Heart right ventricle (tissue), 16 donors: ENCODE measurements around the gene PSPN. TPM values are rescaled to one million over a fixed set of nuclear protein-coding genes. Genes with fewer than 3 reads are reported as not detected.

ENCODE experiments used
- ATAC-seq, 8 donors: fragments of 200-7000 bp; cut with Tn5 transposase; one replicate each; pipeline ENCODE4 v1.9.1; 2020; ENCODE audit warnings: mild to moderate bottlenecking in 8 of 8, moderate library complexity in 8 of 8, moderate number of reproducible peaks in 1 of 8
- DNase-seq, 2 donors: peaks; one replicate each; pipeline ENCODE4 v3.0.0-alpha.2; 2020
- H3K27ac ChIP-seq, 10 donors: fragments of 200-600 bp; sonication (generic) in 2 of 10; one replicate each; pipeline versions ENCODE4 v1.5.0 to v1.8.0; 2020 to 2022; ENCODE audit warnings: mild to moderate bottlenecking in 3 of 10
- H3K27me3 ChIP-seq, 7 donors: fragments of 200-600 bp; one replicate each; pipeline ENCODE4 v1.8.0; 2021 to 2022; ENCODE audit warnings: mild to moderate bottlenecking in 2 of 7
- H3K36me3 ChIP-seq, 9 donors: fragments of 200-600 bp; sonication (generic) in 1 of 9; one replicate each; pipeline versions ENCODE4 v1.5.0 to v1.8.0; 2020 to 2022; ENCODE audit warnings: mild to moderate bottlenecking in 2 of 9
- H3K4me1 ChIP-seq, 9 donors: fragments of 200-600 bp; sonication (generic) in 1 of 9; one replicate each; pipeline versions ENCODE4 v1.5.0 to v1.8.0; 2020 to 2022; ENCODE audit warnings: mild to moderate bottlenecking in 4 of 9
- H3K4me3 ChIP-seq, 10 donors: fragments of 200-600 bp; sonication (generic) in 2 of 10; one replicate each; pipeline versions ENCODE4 v1.5.0 to v1.8.0; 2020 to 2022; ENCODE audit warnings: mild to moderate bottlenecking in 7 of 10, moderate library complexity in 2 of 10
- H3K9me3 ChIP-seq, 11 donors: fragments of 200-600 bp in 10 of 11; sonication (generic) in 2 of 11; one replicate each; pipeline versions ENCODE4 v1.5.0 to v1.8.0; 2013 to 2022; ENCODE audit warnings: mild to moderate bottlenecking in 2 of 11, control low read depth in 1 of 11, moderate library complexity in 1 of 11
- CTCF ChIP-seq, 9 donors: fragments of 200-600 bp; sonication (generic) in 2 of 9; IDR thresholded peaks; one replicate each; pipeline versions ENCODE4 v1.5.0 to v1.8.0; 2021 to 2022; ENCODE audit warnings: antibody characterized with exemption in 9 of 9, mild to moderate bottlenecking in 5 of 9, moderate library complexity in 1 of 9
- WGBS, 2 donors: extraction: QIAGEN DNeasy Blood & Tissue Kit; methylation state at CpG; one replicate each; pipeline ENCODE4 v1.1.7; 2013; ENCODE audit warnings: inconsistent platforms in 1 of 2; 5-methylcytosine and 5-hydroxymethylcytosine counted together
- intact Hi-C, 10 donors: fragments of 100-400 bp; cut with DNase I; formaldehyde crosslinking; loops; one replicate each; pipeline versions ENCODE4 v1.11.1 to v1.14.2; 2022
- polyA plus RNA-seq, 2 donors: library from polyadenylated mRNA; stranded (reverse); fragments of 200-250 nt; gene quantifications; one replicate each; pipeline ENCODE4 v1.2.3, GENCODE V29; 2013
- total RNA-seq, 10 donors: library from RNA; stranded (reverse); fragmentation: NEBNext Ultra II Directional in 3 of 10; extraction: Animal tissue kit (Norgen Biotek cat#: 25700) in 3 of 10; gene quantifications; one replicate each; pipeline versions ENCODE4 v1.2.1 to v1.2.4, GENCODE V29; 2021 to 2023
- donor health status: Arrhythmogenic right ventricular cardiomyopathy.
- donor health status: ischemic (EF 13 %, LVEDD 7.1; RV severe dilation, severe dysfunction).
- donor health status: healthy with polysubstance abuse.
- donor health status: DM: no; HTN: yes; CAD: no.
- donor health status: DM: no; HTN: no; CAD: no.
- donor health status: ischemic (EF 25% LVEDD 6.9; RV normal size, moderate dysfunction).
- donor health status: ischemic (EF 25% LVEDD 5.7; RV mildly dilated, moderate dysfunction).
- donor health status: healthy.
- donor health status: DM: yes; HTN: yes; CAD: no.
- donor health status: Ischemic cardiomyopathy.
- donor health status: ischemic (EF 35%, LVEDD 5.7; RV mildly dilated, moderate dysfunction).
- donor health status: nonischemic (EF 11% LVEDD 7.7; RV severe dilation, severe dysfunction).
- donor health status: DM: yes; HTN: yes; CAD: no.
- donor health status: PGD.
- donor health status: ischemic (EF 29% LVEDD 5.4; RV normal size, mild dysfunction).
- donor health status: nonischemic (EF 23%, LVEDD 6.1; RV moderate dilation, normal function).

Gene PSPN
- total and polyA plus RNA-seq, 12 donors, result 0.36 to 1.4 (median 0.70) TPM

GRCh38 chr19:6392221-6393073 lies 16.7 kb upstream of the PSPN start:
- Histone ChIP-seq H3K9me3 (no peaks in the 10 kb centered on the region), H3K36me3 (peaks cover 0 to 45% (median 20%) of the 10 kb centered on the region in 9 donors), H3K27me3 (no peaks in the 10 kb centered on the region), H3K4me3 (peak overlapping the region; percentile 51 to 97 (median 79)), H3K27ac (peak overlapping the region; percentile 82 to 98 (median 96)), H3K4me1 (peaks cover 0 to 19% (median 12%) of the 10 kb centered on the region in 9 donors)
- no peak for DNase-seq
- WGBS, 2 donors, result 8 to 10% methylated on average over 30 of the region's 30 CpGs
- TF ChIP-seq CTCF (IDR thresholded peaks at IDR 0.05), result no peak
- intact Hi-C loops, result loop anchor here in 3 of 10 donors (1.0 to 2.0 kb wide), 3 partner anchors 20 to 33 kb away; partner anchors contain the start of genes ALKBH7 (in 1 of the 3) and KHSRP (in 1 of the 3)
- ATAC-seq, result no peak

DNA sequence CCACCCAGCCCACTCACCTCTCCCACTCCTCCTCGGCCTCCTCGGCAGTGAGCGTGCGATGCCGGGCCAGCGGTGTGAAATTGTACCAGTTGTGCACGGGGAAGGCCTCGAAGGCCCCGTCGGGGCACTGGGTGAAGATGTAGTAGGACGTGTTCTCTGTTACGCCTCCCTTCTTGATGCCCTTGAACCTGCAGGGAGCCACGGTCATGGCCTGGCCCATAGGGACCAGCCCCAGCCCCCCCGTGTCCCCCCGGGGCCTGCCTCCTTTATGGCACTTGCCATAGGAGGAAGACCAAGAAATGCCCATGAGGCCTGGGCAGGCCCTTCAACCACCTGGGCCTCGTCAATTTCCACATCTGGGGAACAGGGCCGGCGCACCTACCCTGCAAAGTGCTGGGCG lies 11.6 kb upstream of the PSPN start:
- H3K27me3 ChIP-seq, result no peaks in the 10 kb centered on the region
- WGBS, 2 donors, result 95 to 97% methylated on average over 19 of the region's 19 CpGs

DNA sequence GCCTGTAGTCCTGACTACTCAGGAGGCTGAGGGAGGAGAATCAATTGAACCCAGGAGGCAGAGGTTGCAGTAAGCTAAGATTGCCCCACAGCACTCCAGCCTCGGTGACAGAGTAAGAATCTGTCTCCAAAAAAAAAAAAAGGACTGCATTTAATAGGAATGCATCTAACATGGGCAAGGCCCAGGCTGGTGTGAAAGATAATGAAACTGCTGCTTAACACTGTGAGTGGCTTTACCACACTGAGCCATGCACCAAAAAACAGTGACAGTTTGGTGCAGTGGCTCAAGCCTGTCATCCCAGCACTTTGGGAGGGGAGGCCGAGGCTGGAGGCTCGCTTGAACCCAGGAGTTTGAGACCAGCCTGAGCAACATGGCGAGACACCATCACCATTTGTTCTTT lies 8.6 kb upstream of the PSPN start:
- H3K4me3 ChIP-seq, result no peak overlapping the region
- peaks cover 5 to 100% (median 89%) of the 10 kb centered on the region in 9 donors for H3K36me3 ChIP-seq
- WGBS, 2 donors, result 91 to 92% methylated on average over 4 of the region's 4 CpGs
- no peak for TF ChIP-seq CTCF (IDR thresholded peaks at IDR 0.05)
- no peaks in the 10 kb centered on the region for H3K4me1 ChIP-seq
- no peaks in the 10 kb centered on the region for H3K27me3 ChIP-seq
- ATAC-seq, result no peak
- no peak for DNase-seq
- peaks cover 0 to 10% (median 0%) of the 10 kb centered on the region in 11 donors for H3K9me3 ChIP-seq
- intact Hi-C loops, result no loop called here
- H3K27ac ChIP-seq, result no peak overlapping the region

More for the DNA sequence above, 11.6 kb upstream of the PSPN start:
- peaks cover 0 to 96% (median 62%) of the 10 kb centered on the region in 9 donors for H3K36me3 ChIP-seq
- no peak for TF ChIP-seq CTCF (IDR thresholded peaks at IDR 0.05)
- H3K4me1 ChIP-seq, result peaks cover 0 to 10% (median 9%) of the 10 kb centered on the region in 9 donors
- ATAC-seq (peak in 1 of 8 donors; percentile 31), DNase-seq (no peak)
- H3K9me3 ChIP-seq, result no peaks in the 10 kb centered on the region
- no peak overlapping the region for H3K4me3 ChIP-seq
- no peak overlapping the region for H3K27ac ChIP-seq
- intact Hi-C loops, result no loop called here

GRCh38 chr19:6383188-6383587 lies 7.5 kb upstream of the PSPN start:
- Histone ChIP-seq H3K9me3 (peaks cover 0 to 10% (median 0%) of the 10 kb centered on the region in 11 donors), H3K36me3 (peaks cover 5 to 100% (median 84%) of the 10 kb centered on the region in 9 donors), H3K4me1 (no peaks in the 10 kb centered on the region), H3K27me3 (no peaks in the 10 kb centered on the region), H3K27ac (no peak overlapping the region), H3K4me3 (no peak overlapping the region)
- TF ChIP-seq CTCF (IDR thresholded peaks at IDR 0.05), result no peak
- WGBS, 2 donors, result 94 to 96% methylated on average over 19 of the region's 19 CpGs
- intact Hi-C loops, result no loop called here
- ATAC-seq, result no peak
- DNase-seq, result no peak
